B cell (primary cell): ENCODE data around the gene MAN2A2. TPM values are rescaled to one million over a fixed set of nuclear protein-coding genes. Genes with fewer than 3 reads are reported as not detected.

ENCODE experiments used
- ATAC-seq: fragments of 200-7000 bp; cut with Tn5 transposase; one replicate; pipeline ENCODE4 v1.10.0; 2021; ENCODE audit warnings: low read depth, mild to moderate bottlenecking, moderate number of reproducible peaks, moderate library complexity
- CTCF ChIA-PET: fragments of 350-600 bp; sonication (Branson Sonifier 250); formaldehyde crosslinking; loops from one replicate; lab custom pipeline; 2021; ENCODE audit warnings: antibody characterized with exemption, inconsistent platforms; lab: Charles Lee
- POLR2A ChIA-PET: fragments of 350-600 bp; sonication (Branson Sonifier 250); formaldehyde crosslinking; loops from one replicate; lab custom pipeline; 2021; ENCODE audit warnings: antibody characterized with exemption; lab: Charles Lee
- DNase-seq: peaks from one replicate; pipeline ENCODE4 v3.0.0; 2013
- H2AFZ ChIP-seq: 2 replicates; pipeline ENCODE4 v1.6.1; 2012; ENCODE audit warnings: mild to moderate bottlenecking, low read depth, low read length; ENCODE audit not compliant: insufficient read depth, poor library complexity, severe bottlenecking
- H3K27ac ChIP-seq, 2 donors: 1 replicate in 1 of 2; 2 replicates in 1 of 2; pipeline ENCODE4 v1.5.1; 2012 to 2013; ENCODE audit warnings: low read length in 2 of 2, mild to moderate bottlenecking in 2 of 2, moderate library complexity in 1 of 2
- H3K27me3 ChIP-seq, 4 experiments: fragments of 200-600 bp in 1 of 4; sonication (generic) in 1 of 4; replicated peaks in 1 of 4; 1 replicate in 2 of 4; 2 replicates in 2 of 4; pipeline versions ENCODE4 v1.6.1 to v1.7.0; 2013 to 2016; ENCODE audit warnings: low read length in 3 of 4, mild to moderate bottlenecking in 2 of 4, mixed read lengths in 1 of 4, moderate library complexity in 1 of 4; ENCODE audit not compliant: insufficient read depth in 4 of 4, control insufficient read depth in 3 of 4; ENCODE audit errors: control extremely low read depth in 1 of 4
- H3K36me3 ChIP-seq, 2 experiments: replicated peaks in 1 of 2; 1 replicate in 1 of 2; 2 replicates in 1 of 2; pipeline versions ENCODE4 v1.6.1 to v1.7.1; 2013; ENCODE audit warnings: low read length in 1 of 2; ENCODE audit not compliant: insufficient read depth in 2 of 2, control insufficient read depth in 1 of 2; ENCODE audit errors: control extremely low read depth in 1 of 2, extremely low read depth in 1 of 2
- H3K4me1 ChIP-seq, 2 donors: fragments of 200-600 bp in 1 of 2; sonication (generic) in 1 of 2; 1 replicate in 1 of 2; 2 replicates in 1 of 2; pipeline versions ENCODE4 v1.5.1 to v1.6.1; 2013 to 2017; ENCODE audit warnings: low read length in 2 of 2; ENCODE audit not compliant: control insufficient read depth in 2 of 2, insufficient read depth in 2 of 2
- H3K4me2 ChIP-seq: replicated peaks from 2 replicates; pipeline ENCODE3; 2012; ENCODE audit warnings: mild to moderate bottlenecking, low read depth, low read length; ENCODE audit not compliant: poor library complexity, severe bottlenecking
- H3K4me3 ChIP-seq, 5 experiments: fragments of 200-600 bp in 1 of 5; sonication (generic) in 1 of 5; 1 replicate in 3 of 5; 2 replicates in 2 of 5; pipeline versions ENCODE4 v1.5.1 to v1.7.0; 2011 to 2016; ENCODE audit warnings: low read length in 4 of 5, mild to moderate bottlenecking in 4 of 5, low read depth in 2 of 5, control low read depth in 1 of 5, moderate library complexity in 1 of 5; ENCODE audit not compliant: insufficient read depth in 1 of 5; ENCODE audit errors: control extremely low read depth in 1 of 5, extremely low read depth in 1 of 5
- H3K79me2 ChIP-seq: fragments of 200-600 bp; sonication (generic); one replicate; pipeline ENCODE4 v1.6.0; 2016; ENCODE audit warnings: low read length; ENCODE audit not compliant: control insufficient read depth, insufficient read depth
- H3K9ac ChIP-seq: fragments of 200-600 bp; sonication (generic); 2 replicates; pipeline ENCODE4 v1.6.1; 2017; ENCODE audit warnings: mild to moderate bottlenecking, low read length, moderate library complexity
- H3K9me3 ChIP-seq, 3 donors: one replicate each; pipeline versions ENCODE4 v1.6.1 to v1.7.1; 2013; ENCODE audit warnings: low read length in 2 of 3; ENCODE audit not compliant: control insufficient read depth in 2 of 3, insufficient read depth in 1 of 3; ENCODE audit errors: control extremely low read depth in 1 of 3
- H4K20me1 ChIP-seq: 2 replicates; pipeline ENCODE4 v1.6.0; 2012; ENCODE audit warnings: mild to moderate bottlenecking, low read length; ENCODE audit not compliant: insufficient read depth, control insufficient read depth, poor library complexity, severe bottlenecking
- H3K27ac Mint-ChIP-seq: one replicate; pipeline ENCODE4 v1.8.0; 2021; ENCODE audit warnings: mixed read lengths
- H3K27me3 Mint-ChIP-seq: one replicate; pipeline ENCODE4 v1.8.0; 2021; ENCODE audit warnings: mixed read lengths
- H3K4me1 Mint-ChIP-seq: one replicate; pipeline ENCODE4 v1.8.0; 2021; ENCODE audit warnings: mixed read lengths
- H3K4me3 Mint-ChIP-seq: one replicate; pipeline ENCODE4 v1.8.0; 2021; ENCODE audit warnings: mixed read lengths
- H3K9me3 Mint-ChIP-seq: one replicate; pipeline ENCODE4 v1.8.0; 2022; ENCODE audit warnings: mixed read lengths; ENCODE audit not compliant: insufficient read depth
- EZH2 ChIP-seq: IDR thresholded peaks from 2 replicates; pipeline ENCODE4 v1.6.1; 2012; ENCODE audit warnings: borderline replicate concordance, low read depth, mild to moderate bottlenecking, moderate library complexity, low read length; ENCODE audit not compliant: insufficient read depth, poor library complexity, severe bottlenecking
- WGBS: methylation state at CpG from one replicate; pipeline ENCODE4 v1.1.5; 2013; ENCODE audit warnings: missing lambda C conversion rate; ENCODE audit not compliant: insufficient coverage; 5-methylcytosine and 5-hydroxymethylcytosine counted together
- intact Hi-C: fragments of 100-400 bp; cut with micrococcal nuclease; formaldehyde crosslinking; loops from one replicate; pipeline ENCODE4 v1.10.0; 2022
- polyA plus RNA-seq: library from polyadenylated mRNA; depleted of rRNA; stranded (reverse); fragments of >200 nt; gene quantifications from 2 replicates; pipeline ENCODE4 v1.2.3, GENCODE V29; 2012
- total RNA-seq, 2 donors: library from RNA; stranded (reverse); fragments of 120-200 nt in 1 of 2; gene quantifications; 1 replicate in 1 of 2; 2 replicates in 1 of 2; pipeline versions ENCODE4 v1.2.3 to v1.2.4, GENCODE V29; 2013 to 2022
- TF ChIP-seq, protein P1 (sequence below): fragments of 200-600 bp; IDR thresholded peaks from one replicate; pipeline ENCODE4 v1.8.0; 2022; ENCODE audit warnings: antibody characterized with exemption, mild to moderate bottlenecking

Gene MAN2A2
- total and polyA plus RNA-seq, 2 donors (not counting 1 experiment from before 2014, with no cell fraction given), result 180 to 234 TPM

DNA sequence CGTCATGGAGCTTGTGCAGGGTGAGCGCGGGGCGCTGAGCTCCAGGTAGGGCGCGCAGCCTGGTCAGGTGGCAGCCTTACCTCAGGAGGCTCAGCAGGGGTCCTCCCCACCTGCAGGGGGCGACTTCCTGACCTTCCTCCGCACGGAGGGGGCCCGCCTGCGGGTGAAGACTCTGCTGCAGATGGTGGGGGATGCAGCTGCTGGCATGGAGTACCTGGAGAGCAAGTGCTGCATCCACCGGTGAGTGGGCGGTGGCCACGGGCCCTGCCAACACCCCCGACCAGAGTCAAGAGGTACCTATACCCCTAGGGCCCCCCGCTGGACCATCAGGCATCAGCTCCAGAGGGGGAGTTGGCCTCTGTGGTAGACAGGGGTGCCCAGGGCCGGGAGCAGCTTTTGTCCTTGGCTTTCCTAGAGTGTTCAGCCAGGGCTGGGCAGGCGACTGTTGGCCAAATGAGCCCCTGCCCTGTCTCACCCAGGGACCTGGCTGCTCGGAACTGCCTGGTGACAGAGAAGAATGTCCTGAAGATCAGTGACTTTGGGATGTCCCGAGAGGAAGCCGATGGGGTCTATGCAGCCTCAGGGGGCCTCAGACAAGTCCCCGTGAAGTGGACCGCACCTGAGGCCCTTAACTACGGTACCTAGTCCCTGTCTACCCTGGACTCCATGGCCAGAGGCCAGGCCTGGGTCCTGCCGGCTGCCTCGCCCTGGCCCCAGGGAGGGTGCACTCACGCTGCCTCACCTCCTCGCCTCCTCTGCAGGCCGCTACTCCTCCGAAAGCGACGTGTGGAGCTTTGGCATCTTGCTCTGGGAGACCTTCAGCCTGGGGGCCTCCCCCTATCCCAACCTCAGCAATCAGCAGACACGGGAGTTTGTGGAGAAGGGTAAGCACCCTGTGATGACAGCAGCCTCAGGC is 9.7 kb upstream of the MAN2A2 start:
- no peaks in the 10 kb centered on the region for H3K27me3 ChIP-seq
- POLR2A ChIA-PET, result no interaction called here
- H3K9ac ChIP-seq, result no peak overlapping the region

More for the DNA sequence above, 9.7 kb upstream of the MAN2A2 start:
- Histone ChIP-seq H3K4me3 (no peak overlapping the region), H4K20me1 (no peaks in the 10 kb centered on the region), H3K4me2 (no peak overlapping the region), H3K79me2 (peaks cover 12% of the 10 kb centered on the region), H2AFZ (no peak overlapping the region), H3K9me3 (peaks cover 0 to 6% (median 0%) of the 10 kb centered on the region in 3 donors), H3K4me1 (peaks cover 16 to 20% of the 10 kb centered on the region in 2 donors), H3K36me3 (peaks cover 0 to 48% of the 10 kb centered on the region in 2 experiments), H3K27ac (no peak overlapping the region)
- ATAC-seq (no peak), DNase-seq (no peak)
- TF ChIP-seq EZH2, result no peak
- TF ChIP-seq, protein P1, sequence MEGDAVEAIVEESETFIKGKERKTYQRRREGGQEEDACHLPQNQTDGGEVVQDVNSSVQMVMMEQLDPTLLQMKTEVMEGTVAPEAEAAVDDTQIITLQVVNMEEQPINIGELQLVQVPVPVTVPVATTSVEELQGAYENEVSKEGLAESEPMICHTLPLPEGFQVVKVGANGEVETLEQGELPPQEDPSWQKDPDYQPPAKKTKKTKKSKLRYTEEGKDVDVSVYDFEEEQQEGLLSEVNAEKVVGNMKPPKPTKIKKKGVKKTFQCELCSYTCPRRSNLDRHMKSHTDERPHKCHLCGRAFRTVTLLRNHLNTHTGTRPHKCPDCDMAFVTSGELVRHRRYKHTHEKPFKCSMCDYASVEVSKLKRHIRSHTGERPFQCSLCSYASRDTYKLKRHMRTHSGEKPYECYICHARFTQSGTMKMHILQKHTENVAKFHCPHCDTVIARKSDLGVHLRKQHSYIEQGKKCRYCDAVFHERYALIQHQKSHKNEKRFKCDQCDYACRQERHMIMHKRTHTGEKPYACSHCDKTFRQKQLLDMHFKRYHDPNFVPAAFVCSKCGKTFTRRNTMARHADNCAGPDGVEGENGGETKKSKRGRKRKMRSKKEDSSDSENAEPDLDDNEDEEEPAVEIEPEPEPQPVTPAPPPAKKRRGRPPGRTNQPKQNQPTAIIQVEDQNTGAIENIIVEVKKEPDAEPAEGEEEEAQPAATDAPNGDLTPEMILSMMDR, result no peak
- no peaks in the 10 kb centered on the region for H3K27me3 Mint-ChIP-seq
- H3K9me3 Mint-ChIP-seq, result no peaks in the 10 kb centered on the region
- WGBS, result over 99% methylated on average over 31 of the region's 33 CpGs
- peaks cover 20% of the 10 kb centered on the region for H3K4me1 Mint-ChIP-seq
- CTCF ChIA-PET, result interaction anchor here (1.2 to 14.4 kb wide), 3 partner anchors 12 to 246 kb away, joined by 3 to 260 read pairs (median 3); partner anchors contain the start of genes HDDC3 and UNC45A
- no peak overlapping the region for H3K4me3 Mint-ChIP-seq
- H3K27ac Mint-ChIP-seq, result no peak overlapping the region
- intact Hi-C loops, result no loop called here
